GM18502 (cell line): ENCODE data around the gene TUBB.

Experiments used
- ATAC-seq: cut with Tn5 transposase; IDR thresholded peaks from one replicate; pipeline ENCODE4 v1.9.1; 2021; ENCODE audit warnings: mild to moderate bottlenecking; ENCODE audit not compliant: unreplicated experiment, poor library complexity

Gene TUBB

DNA sequence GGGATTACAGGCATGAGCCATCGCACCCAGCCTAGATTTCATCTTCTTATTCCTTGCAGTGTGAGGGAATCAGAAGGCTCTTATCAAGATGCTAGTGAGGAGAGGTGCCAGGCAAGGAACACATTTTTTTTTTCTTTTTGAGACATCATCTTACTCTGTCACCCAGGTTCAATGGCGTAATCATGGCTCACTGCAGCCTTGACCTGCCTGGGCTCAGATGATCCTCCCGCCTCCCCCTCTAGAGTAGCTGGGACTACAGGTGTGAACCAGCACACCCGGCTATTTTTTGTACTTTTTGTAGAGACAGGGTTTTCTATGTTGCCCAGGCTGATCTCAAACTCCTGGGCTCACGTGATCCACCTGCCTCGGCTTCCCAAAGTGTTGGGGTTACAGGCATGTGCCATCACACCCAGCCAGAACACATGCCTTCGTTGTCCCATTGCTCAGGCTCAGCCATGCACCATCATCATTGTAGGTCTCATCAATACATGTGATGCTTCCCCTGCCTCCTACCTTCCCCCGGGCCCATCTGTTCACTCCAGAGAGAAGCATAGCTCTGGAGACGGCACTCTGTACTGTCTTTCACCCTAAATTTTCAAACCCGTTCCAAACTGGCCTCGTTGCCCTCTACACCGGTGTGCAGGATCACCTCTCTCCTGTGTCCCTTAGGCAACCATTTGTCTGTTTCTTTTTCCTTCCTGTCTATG, 12.2 kb downstream of the TUBB start:
- ATAC-seq: no peak

DNA sequence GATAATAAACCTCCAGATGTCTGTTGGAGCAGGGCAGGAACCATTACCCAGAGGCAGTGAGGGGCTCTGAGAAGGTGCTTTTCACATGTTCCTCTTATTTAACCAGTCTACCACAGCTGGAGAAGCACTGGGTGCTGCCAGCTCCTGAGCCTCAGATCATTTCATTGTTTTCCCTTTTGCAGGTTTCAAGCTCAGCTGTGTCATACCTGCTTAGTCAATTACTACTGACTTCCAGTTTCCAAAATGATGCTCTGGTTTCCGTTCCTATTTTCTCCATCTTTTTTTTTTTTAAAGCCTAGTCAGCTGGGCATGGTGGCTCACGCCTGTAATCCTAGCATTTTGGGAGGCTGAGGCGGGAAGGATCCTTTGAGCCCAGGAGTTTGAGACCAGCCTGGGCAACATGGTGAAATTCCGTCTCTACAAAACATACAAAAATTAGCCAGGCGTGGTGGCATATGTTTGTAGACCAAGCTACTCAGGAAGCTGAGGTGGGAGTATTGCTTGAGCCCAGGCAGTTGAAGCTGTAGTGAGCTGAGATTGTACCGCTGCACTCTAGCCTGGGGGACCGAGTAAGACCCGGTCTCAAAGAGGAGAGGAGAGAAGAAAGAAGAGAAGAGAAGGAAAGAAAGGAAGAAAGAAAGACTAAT, 15.6 kb downstream of the TUBB start:
- peak; percentile 45 for ATAC-seq

GRCh38 chr6:30738532-30738931, 18.4 kb downstream of the TUBB start:
- no peak for ATAC-seq

GRCh38 chr6:30740540-30740870, 20.4 kb downstream of the TUBB start:
- no peak for ATAC-seq

GRCh38 chr6:30741063-30741779, 21.1 kb downstream of the TUBB start:
- ATAC-seq: no peak

GRCh38 chr6:30741789-30742315, 21.7 kb downstream of the TUBB start:
- ATAC-seq: no peak

DNA sequence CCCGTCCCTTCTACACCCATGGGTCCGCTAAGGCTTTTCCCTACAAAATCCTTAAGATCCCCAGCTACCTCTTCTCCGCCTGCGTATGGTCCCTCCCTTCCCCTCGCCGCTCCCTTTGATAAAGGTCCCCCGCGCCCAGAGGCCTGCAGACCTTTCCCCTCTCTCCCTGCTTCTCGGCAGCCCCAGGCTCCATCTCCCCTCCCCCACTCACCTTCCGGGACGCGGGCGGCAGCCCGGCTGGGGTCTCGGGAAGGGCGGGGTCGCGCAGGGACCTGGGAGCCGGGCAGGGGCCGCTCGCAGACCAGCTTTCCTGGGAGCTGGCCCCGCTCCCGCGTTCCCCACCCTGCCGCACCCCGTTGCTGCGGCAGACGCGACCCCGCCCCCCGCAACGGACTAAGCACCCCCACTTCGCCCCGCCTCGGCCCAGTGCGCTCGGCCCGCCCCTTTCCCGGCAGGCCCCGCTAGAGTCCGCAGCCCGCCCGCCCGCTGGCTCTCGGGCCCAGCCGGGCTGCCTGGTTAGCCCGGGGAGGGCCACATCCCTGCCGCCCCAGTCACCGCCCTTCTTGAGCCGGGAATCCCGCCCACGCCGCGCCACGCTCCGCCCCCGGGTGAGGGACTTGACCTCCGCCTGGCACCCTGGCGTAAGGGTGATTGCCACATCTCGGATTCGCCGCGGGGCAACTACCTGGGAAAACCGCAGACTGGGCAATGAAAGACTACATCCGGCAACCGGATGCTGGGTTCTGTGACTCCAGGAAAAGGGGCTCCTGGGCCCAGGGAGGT, 22.4 kb downstream of the TUBB start, which contains the start of gene FLOT1:
Gene FLOT1, minus strand, starts transcription at position 372 of the 783 bp plus-strand sequence. CDS start 498 bp downstream, outside the sequence.
- peak; percentile 78 for ATAC-seq

GRCh38 chr6:30743099-30744053, 23.2 kb downstream of the TUBB start:
- ATAC-seq: no peak

DNA sequence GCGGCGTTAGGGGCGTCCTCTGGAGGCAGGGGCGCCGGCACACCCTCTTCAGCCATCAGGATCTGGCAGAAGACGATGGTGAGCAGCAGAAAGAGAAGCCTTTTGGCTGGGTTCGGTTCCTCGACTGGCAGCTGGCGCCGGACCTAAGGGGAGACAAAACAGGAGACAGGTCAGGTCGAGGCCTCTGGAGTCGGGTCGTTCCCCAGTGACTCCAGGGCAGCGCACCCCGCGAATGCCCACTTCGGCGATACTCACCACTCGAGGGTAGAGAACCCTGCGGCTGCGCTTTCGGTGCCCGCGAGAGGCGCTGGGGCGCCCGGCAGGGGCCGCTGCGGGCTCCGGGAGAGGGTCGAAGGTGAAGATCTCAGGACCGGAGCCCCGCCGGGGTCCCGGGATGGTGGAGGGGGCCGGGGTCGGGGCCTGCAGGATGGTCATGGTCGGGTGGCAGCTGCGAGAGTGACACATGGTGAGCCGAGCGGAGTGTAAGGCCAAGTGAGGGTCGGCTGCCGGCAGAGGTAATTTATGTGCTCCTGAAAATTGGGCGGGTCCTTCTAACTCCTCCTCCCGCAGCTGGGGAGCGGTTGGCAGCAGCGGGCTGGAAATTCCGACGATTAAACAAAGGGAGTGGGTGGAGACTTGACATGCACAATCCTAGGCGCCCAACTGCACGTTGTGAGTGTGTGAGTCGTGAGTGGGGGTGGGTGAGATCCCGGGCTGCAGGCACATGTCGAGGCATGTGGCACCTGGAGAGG, 24.1 kb downstream of the TUBB start, which contains the start of gene IER3:
Gene IER3, minus strand, starts transcription at position 494 of the 752 bp plus-strand sequence. Its CDS starts 29 bp downstream, at position 465.
- ATAC-seq: no peak

- ATAC-seq: no peak
Measured at GRCh38 chr6:30747300-30747687, 27.1 kb downstream of the TUBB start.

- ATAC-seq: no peak
Measured at GRCh38 chr6:30747902-30748769, 28.0 kb downstream of the TUBB start.

DNA sequence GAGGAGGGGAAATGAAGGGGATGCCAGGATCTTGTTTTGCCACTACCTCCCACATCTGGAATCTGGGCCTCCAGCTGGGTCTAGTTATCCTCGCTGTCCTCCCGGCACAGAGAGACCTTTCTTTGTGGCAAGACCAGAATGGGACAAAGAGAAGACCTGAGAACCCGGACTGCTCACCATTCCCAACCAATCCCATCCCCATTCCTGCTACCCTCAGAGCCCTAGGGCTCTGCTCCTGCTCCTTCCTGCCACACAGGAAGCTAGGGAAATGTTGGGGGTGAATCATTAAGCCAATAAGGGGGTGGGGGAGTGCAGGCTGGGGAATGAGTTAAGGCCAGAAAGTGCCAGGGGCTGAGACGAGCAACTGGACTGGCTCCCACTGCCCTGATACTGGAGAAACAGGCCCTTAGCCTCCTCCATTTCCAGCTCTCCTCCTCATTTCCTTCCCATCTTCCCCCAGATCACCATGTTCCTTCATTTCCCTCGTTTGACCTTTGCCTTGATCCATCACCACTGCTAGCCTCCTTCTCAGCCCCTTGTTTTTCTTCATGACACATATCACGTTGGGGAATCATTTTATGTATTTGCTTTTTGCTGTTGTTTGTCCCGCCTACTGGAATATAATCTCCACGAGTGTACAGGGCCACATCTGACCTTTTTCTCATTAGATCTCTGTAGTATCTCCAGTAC, 28.8 kb downstream of the TUBB start:
- no peak for ATAC-seq

GRCh38 chr6:30749554-30750378, 29.6 kb downstream of the TUBB start:
- no peak for ATAC-seq

GRCh38 chr6:30750379-30750668, 30.2 kb downstream of the TUBB start:
- ATAC-seq: no peak

- ATAC-seq: no peak
Measured at GRCh38 chr6:30752157-30752927, 32.2 kb downstream of the TUBB start.

- ATAC-seq: no peak
Measured at GRCh38 chr6:30754631-30755030, 34.5 kb downstream of the TUBB start.
